EH (cell line): ENCODE data around the gene WDR43.

Source experiments
- DNase-seq: peaks from one replicate; pipeline ENCODE4 v3.0.0-alpha.2; 2015; ENCODE audit warnings: low read depth

WDR43 gene, protein sequence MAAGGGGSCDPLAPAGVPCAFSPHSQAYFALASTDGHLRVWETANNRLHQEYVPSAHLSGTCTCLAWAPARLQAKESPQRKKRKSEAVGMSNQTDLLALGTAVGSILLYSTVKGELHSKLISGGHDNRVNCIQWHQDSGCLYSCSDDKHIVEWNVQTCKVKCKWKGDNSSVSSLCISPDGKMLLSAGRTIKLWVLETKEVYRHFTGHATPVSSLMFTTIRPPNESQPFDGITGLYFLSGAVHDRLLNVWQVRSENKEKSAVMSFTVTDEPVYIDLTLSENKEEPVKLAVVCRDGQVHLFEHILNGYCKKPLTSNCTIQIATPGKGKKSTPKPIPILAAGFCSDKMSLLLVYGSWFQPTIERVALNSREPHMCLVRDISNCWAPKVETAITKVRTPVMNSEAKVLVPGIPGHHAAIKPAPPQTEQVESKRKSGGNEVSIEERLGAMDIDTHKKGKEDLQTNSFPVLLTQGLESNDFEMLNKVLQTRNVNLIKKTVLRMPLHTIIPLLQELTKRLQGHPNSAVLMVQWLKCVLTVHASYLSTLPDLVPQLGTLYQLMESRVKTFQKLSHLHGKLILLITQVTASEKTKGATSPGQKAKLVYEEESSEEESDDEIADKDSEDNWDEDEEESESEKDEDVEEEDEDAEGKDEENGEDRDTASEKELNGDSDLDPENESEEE

DNA sequence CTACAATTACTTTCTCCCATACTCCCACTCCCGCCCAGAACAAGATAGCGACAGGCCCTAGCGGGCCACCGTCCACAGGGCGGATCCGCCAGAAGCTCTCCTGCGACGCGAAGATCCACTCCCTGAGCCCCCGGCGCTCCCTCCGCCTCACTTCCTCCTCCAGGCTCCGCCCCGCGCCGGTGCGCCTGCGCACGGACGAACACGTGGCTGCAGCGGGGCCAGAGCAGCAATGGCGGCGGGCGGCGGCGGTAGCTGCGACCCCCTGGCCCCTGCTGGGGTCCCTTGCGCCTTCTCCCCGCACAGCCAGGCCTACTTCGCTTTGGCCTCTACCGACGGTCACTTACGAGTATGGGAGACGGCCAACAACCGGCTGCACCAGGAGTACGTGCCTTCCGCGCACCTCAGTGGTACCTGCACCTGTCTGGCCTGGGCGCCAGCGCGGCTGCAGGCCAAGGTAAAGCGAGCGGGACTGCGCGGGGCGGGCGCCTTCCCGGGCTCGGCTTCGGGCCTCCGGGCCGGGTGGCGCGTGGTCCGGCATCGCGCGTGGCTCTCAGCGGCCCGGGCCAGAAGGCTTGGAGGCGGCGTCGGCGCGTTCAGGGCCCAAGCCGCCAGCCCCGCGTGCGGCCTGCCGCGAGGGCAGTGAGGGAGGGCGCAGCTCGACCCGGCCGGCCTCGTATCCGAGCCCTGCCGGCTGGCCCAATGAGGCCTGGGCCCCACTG lies at the start of gene WDR43:
WDR43 (plus strand) TSS at position 198 of the 719 bp plus-strand sequence; CDS start at position 230, 32 bp downstream.
- peak; percentile 99 for DNase-seq

DNA sequence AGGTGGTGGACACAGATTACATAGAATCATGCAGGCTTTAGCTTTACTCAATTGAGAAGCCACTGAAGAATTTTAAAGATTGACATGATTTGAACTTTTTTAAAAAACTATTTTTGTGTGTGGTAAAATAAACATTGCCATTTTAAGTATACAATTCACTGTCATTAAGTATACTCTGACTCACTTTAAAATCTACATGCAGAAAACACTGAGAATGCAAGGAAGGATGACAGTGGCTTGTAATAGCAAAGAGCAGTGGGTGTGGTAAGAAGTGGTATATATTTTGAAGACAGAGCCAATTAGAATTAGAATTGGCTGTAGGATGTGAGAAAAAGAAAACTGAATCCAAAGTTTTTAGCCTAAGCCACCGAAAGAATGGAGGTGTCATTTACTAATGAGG lies 39.3 kb upstream of the WDR43 start:
- DNase-seq = peak; percentile 60

DNA sequence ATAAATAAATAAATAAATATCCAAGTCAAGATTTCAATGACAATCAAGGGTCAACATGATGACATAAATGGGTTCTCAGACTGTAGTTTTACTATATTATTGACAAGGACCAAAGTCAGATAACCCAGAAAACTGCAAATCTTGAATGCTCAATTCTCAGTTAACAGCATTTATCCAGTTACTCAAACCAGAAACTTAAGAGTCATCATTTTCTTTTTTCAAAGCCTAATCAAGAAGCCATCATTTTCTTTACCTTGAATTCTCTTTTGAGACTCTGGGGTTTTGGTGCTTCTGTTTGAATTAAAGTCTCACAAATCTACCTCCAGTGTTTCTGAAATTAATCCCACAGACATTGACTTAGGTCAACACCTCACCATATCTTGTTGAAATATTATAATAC lies 38.5 kb upstream of the WDR43 start:
- DNase-seq = no peak

DNA sequence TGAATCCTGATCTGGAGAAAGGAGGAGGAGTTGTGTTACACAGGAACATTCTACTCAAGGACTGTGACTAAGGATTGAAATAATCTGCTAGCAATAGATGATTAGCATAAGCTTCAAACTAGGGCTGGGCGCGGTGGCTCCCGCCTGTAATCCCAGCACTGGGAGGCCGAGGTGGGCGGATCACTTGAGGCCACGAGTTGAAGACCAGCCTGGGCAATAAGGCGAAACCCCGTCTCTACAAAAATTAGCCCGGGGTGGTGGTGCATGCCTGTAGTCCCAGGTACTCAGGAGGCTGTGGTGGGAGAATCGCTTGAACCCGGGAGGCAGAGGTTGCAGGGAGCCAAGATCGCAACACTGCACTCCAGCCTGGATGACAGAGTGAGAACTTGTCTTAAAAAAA lies 25.9 kb upstream of the WDR43 start:
- DNase-seq = no peak

DNA sequence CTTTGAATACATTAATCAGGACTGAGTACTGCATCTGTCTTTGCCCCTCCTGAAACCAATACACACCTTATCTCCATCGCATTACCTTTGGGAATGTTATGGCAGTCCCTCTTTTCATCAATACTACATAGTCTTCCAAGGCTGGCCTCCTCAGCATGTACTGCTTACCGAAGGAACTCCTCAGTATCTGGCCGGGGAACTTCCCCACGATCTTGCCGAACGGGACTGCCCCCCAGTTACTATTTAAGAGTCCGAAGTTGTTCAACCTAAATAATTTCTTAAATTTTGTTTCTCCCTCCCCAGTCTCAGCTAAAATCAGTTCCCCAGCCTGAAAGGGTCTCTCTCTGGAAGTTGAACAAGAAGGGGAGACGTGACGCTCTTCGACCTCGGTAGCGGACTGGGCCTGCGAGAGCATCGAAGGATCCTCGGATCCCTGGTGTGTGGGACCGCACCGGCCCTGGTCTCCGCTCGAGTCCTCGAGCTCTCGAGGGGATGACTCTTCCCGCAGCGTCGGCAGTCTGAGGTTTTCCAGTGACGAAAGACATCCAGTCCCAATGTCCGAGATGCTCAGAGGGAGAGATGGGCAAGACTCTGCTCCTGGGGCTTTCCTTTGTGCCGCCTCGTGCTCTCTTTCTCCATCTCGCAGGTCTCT lies 24.8 kb upstream of the WDR43 start:
- peak; percentile 0 for DNase-seq

DNA sequence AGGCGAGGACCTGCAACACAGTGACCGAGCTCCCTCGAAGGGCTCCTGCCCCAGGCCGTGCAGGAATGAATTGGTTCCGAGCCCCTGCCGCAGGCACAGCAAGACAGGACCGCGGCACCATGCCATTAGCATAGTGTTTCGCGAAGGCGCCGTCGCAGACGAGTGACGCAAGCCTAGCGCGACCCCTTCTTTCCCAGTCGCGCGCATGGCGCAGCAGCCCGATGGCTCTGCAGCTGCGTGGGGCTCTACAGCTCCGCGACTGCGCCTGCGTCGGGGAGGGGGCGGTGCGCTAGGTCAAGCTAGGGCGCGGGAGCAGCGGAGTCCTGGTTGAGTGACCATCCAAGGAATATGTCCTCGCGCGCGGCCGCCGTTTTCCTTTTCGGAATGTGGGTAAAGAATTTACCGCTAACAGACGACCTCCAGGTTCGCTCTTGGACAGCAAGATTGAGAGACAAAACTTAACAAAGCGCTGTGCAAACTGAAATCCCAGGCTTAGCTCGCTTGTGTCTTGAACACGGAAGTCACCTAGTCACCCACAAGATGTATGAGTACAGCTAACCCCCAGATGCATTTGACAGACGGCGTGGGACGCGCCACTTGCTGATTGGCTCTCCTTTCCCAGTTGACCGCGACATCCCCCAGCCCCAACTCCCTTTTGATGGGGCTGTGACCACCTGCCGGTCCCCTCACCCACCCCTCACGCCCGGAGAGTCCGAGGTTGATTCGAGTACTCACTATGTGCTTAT lies 24.1 kb upstream of the WDR43 start, which contains the start of gene TRMT61B:
TRMT61B (minus strand) TSS at position 164 of the 746 bp plus-strand sequence; CDS start at position 132, 32 bp downstream.
- peak; percentile 94 for DNase-seq

DNA sequence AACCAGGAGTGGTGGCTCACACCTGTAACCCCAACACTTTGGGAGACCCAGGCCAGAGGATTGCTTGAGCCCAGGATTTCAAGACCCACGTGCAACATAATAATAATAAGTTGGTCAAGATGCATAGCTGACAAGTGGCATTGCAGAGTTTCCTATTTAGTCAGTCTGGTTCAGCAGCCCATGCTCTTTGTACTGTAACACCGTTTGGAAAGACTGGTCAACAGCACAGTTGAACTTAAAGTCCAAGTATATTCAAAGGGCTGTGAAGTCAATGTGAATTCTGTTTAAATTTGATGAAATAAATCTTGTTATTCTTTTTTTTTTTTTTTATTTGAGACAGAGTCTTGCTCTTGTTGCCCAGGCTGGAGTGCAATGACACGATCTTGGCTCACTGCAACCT lies 22.8 kb upstream of the WDR43 start:
- DNase-seq = no peak

DNA sequence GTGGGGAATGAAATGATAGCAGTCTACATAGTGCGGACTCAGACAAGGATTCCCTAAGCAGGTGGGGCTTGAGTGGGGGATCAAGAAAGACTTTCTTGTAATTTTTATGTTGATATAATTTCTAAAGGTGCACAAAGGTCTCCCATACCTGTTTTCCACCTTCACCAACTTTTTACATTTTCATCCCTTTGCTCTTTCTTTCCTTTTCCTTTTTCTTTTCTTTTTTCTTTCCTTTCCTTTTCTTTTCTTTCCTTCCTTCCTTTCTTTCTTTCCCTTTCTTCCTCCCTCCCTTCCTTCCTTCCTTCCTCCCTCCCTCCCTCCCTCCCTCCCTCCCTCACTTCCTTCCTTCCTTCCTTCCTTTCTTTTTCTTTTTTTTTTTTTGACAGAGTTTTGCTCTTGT lies 14.3 kb upstream of the WDR43 start:
- DNase-seq = no peak

DNA sequence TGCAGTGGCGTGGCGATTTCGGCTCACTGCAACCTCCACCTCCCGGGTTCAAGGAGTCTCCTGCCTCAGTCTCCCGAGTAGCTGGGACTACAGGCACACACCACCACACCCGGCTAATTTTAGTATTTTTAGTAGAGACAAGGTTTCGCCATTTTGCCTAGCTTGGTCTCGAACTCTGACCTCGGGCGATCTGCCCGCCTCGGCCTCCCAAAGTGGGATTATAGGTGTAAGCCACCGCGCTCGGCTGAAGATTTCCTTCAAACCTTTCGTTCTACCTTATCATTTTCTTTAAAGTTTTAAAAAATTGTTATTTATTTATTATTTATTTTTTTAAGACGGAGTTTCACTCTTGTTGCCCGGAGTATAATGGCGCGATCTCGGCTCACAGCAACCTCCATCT lies 979 bp upstream of the WDR43 start:
- DNase-seq = no peak

DNA sequence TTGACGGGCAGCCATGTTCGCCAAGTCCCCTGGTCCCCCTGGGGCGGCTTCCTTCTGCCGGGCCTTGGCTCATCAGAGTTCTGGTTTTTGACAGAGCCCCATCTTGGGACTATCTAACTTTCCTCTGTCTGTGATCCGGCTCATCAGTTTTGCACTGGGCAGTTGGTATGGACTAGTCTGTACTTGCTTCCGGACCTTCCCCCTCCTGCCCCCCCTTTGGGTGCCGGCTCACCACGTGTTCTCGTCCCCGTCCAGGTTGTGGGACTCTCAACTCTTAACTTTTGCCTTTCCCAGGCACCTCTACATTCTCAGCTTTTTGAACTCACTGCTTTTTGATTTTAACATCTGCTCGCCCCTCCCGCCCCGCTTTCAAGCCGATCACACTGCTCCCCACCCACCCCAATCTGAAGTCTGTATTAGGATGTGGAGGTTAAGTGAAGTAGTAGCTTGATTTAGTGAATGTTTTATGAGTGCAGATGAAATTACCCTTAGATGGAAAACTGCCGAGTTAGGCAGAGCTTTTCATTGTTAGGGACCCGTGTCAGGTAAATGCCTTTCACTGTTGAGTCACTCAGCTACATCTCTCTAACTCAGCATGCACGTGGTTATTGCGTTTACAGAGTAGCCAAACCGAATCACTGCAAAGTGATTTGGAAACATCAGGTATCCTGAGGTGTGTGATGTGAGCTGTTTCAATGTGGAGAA lies 874 bp downstream of the WDR43 start:
- peak; percentile 43 for DNase-seq

DNA sequence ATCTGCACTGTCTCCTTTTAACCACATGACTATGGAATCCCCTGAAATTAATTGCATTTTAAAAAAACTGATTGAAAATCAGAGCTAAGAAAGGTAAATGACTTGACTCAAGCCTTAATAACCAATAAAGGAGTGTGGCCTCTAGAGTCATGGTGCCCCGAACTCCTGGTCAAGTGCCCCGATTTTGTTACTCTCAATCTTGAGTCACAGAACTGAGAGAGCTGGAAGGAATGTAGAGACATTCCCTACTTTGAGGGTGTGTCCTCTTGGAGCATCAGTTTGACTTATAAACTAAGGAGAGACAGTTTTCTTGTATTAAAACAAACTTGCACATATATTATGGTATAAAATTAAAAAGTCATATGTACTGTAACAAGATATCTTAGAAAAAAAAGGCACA lies 2.4 kb downstream of the WDR43 start:
- peak; percentile 75 for DNase-seq

DNA sequence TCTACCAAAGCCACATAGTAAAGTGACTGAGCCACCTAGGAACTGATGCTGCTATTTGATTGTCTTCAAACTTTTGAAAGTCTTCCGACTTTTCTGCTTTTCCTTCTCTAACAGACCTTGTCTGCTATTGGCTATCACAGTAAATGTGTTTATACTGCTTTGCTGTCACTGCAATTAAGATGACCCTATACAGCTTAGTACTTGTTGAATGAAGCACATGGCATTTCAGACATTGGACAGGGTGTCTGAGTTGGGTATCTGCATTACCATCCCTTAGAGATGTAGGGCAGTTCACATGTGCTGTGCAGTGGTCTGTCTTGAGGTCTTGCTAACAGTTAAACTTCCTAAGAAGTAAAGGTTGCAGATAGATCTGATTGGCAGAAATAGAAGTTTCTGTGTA lies 3.6 kb downstream of the WDR43 start:
- DNase-seq = no peak

DNA sequence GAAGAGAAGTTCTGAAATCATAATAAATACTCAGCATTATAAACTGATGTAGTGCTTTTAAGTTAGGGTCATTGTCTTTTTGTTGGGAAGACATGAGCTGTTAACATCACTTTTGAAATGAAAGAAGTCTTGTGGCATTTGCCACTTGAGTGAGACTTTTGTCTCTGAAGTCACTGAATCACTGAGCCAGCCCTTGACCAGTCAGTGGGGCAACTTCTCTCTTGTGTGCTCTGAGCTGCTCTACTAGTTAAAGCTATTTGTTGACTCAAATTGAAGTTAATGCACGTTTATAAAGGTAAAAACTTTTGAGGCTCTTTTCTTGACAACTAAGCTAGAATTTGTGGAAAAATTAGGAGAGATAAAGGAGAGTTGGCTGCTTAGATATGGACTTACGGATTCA lies 6.7 kb downstream of the WDR43 start:
- no peak for DNase-seq

DNA sequence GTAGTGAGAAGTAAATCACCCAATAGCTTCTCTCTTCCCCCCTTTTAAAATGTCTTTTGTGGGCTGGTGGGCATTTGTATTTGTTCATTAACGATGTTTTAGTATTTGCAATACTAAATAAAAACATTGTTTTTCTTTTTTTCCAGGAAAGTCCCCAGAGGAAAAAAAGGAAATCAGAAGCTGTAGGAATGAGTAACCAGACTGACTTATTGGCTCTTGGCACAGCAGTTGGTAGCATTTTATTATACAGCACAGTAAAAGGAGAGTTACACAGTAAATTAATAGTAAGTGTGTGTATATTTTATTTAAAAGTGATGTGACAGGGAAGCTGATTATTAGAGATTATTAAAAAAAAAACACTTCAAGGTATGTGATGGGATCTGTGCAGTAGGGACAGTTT lies 7.4 kb downstream of the WDR43 start:
- DNase-seq = no peak

DNA sequence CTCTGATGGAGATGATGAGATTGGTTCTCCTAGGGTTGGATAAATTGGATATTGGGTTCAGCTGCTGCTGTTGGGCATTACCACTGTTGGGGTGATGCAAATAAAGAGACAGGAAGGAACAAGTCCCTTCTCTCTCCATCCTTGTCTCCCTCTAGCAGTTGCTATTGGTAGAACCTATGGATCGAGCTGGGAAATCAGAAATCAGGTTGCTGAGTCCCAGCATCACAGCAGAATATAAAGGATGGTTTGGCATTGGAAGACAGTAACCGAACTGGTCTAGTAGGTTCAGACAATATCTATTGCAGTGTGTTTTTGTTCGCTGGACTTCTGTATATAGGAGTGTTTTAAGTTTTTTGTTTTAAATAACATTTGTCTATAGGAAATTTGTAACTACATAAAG lies 8.1 kb downstream of the WDR43 start:
- DNase-seq = no peak

DNA sequence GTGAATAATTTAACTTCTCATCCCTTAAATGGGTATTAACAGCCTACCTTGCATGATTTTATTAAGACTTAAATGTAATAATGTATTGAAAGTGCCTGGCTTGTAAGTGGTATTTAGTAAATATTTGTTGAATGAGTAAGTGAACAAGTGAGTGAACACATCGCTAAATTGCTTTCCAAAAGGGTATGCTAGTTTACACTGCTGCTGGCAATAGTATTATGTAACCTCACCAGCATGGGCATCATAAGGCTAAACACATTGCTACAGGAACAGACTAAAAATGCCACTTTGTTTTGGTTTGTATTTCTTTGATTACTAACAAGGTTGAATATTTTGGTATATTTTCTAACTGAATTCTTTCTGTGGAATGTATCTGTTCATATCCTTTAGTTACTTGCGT lies 9.8 kb downstream of the WDR43 start:
- DNase-seq = peak; percentile 72

DNA sequence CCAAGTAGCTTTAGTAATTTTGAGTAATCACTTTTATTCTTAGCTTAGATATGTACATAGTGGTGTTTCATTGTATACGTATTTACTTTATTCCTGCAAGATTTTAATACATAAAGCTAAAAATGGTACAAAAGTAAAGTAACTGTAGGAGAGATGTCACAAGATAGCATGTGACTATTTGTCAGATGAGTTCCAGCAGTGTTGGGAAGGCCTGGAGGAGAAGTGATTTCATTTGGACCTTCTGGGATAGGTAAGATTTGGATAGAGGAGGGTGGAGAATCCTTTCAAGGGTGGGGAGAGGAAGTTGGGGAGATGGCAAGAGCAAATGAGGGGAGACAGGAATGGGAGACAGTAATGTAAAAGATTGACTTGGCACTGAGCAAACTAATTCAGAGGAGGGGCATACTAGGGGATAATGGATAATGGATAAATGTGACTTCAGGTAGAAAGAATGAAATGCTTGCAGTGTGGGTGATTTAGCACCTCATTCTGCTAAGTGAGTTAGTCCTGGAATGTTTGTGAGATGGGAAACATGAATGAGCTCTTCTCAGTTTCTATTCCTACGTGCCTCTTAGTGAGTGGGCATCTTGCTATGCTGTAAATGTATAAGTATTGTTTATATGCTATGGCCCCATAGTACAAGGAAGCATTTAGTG lies 10.5 kb downstream of the WDR43 start:
- no peak for DNase-seq

DNA sequence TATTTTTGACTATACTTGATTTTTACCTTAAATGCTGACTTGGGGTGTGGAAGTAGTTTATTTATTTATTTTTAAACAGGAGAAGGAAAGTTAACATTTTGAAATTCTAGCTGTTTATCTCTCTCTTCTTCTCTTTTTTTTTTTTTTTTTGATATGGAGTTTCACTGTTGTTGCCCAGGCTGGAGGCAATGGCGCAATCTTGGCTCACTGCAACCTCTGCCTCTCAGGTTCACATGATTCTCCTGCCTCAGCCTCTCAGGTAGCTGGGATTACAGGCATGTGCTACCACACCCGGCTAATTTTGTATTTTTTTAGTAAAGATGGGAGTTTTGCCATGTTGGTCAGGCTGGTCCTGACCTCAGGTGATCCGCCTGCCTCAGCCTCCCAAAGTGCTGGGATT lies 11.1 kb downstream of the WDR43 start:
- DNase-seq = no peak

DNA sequence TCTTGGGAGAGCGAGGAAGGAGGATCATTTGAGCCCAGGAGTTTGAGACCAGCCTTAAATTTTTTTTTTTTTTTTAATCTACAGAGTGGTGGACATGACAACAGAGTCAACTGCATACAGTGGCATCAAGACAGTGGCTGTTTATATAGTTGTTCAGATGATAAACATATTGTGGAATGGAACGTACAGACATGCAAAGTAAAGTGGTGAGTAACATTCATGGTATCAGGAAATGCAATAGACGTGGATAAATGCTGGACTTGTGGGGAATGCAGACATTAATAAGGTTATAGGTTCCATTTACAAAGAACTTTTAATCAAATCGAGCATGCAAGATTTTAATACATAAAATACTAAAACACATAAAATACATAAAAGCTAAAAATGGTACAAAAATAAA lies 11.9 kb downstream of the WDR43 start:
- peak; percentile 44 for DNase-seq

DNA sequence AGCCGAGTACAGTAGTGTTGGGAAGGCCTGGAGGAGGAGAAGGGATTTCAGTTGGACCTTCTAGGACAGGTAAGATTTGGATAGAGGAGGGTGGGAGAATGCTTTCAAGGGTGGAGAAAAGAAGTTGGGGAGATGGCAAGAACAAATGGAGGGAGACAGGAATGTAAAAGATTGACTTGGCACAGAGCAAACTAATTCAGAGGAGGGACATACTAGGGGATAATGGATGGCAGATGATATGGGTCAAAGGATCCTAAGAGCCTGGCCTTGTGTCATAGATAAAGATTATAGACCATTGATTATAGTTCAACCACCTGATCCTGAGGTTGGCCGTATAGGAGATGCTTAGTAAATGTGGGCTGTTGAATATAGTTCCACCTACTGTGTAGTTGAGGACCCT lies 12.4 kb downstream of the WDR43 start:
- no peak for DNase-seq
